Activated T-cell treated with anti-CD3 and anti-CD28 coated beads for 48 hours (primary cell): ENCODE measurements around the gene LITAF.
"Not testable (repeated sequence)": the region's sequence is repeated elsewhere in the genome, so short reads cannot be mapped to it uniquely, and the experiment has no call there.

ENCODE experiments used
- DNase-seq: peaks from one replicate; pipeline ENCODE4 v3.0.0-alpha.2; 2020; ENCODE audit warnings: low read depth

The LITAF gene

DNA sequence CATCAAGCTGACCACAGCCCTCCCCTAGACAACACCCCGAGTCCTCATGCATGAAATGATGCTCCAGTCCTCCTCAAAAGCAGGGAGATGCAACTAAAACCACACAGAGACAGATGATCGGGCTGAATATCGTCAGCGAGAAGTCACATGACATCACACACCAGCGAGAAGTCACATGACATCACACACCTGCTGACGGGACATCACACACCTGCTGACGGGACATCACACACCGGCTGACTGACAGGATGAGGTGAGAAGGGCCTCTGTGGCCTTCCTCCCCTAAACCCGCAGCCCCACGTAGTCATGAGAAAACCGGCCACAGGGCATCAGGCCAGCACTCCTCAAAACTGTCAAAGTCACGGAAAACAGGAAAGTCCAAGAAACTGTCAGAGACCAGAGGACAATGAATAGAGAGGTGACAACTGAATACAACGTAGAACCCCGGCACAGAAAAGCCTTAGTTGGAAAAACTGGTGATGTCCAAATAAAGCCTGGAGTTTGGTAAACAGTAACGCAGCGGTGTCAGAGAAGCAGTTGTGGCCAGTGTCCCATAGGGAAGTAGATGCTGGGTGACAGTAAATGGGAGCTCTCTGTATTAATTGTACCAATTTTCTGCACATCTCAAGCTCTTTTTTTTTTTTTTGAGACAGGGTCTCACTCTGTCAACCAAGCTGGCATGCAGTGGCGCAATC is 14.3 kb downstream of the LITAF start:
- no peak for DNase-seq

GRCh38 chr16:11571549-11571948 is 15.2 kb downstream of the LITAF start:
- DNase-seq = no peak

- DNase-seq = no peak
These were observed 15.9 kb downstream of the LITAF start for GRCh38 chr16:11570806-11571205.

DNA sequence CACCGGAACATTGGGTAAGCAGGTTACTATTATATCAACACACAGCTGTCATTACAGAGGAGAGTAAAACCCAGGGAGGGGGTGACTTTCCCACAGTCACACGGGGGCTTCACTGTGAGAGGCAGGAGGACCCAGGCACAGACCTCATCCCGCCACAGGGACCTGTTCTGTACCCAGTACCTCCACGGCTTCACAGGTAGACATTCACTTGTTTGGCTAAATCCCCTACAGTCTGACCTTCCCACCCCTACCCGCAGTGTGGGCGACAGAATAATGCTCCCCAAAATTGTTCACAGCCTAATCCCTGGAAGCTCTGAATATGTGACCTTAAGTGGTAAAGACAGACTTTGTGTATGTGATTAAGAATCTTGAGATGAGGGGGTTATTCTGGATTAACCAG is 16.5 kb downstream of the LITAF start:
- no peak for DNase-seq

GRCh38 chr16:11566398-11566797 is 20.3 kb downstream of the LITAF start:
- no peak for DNase-seq

DNA sequence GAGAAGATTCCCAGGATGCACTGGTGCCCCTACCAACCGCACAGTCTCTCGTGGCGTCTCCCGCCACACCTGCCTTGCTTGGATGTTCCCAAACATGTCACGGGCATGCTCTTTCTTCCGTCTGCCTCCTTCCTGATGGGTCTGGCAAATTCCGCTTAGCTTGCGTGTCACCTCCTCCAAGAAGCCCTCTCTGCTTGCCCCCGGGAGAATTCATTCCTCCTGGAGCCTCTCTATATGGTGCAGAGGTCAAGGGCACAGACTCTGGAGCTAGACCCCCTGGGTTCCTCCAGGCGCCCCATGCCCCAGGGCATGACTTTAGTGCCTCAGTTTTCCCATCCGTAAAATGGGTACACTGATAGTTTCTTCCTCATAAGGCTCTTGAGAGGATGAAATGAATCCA is 21.1 kb downstream of the LITAF start:
- DNase-seq = no peak

DNA sequence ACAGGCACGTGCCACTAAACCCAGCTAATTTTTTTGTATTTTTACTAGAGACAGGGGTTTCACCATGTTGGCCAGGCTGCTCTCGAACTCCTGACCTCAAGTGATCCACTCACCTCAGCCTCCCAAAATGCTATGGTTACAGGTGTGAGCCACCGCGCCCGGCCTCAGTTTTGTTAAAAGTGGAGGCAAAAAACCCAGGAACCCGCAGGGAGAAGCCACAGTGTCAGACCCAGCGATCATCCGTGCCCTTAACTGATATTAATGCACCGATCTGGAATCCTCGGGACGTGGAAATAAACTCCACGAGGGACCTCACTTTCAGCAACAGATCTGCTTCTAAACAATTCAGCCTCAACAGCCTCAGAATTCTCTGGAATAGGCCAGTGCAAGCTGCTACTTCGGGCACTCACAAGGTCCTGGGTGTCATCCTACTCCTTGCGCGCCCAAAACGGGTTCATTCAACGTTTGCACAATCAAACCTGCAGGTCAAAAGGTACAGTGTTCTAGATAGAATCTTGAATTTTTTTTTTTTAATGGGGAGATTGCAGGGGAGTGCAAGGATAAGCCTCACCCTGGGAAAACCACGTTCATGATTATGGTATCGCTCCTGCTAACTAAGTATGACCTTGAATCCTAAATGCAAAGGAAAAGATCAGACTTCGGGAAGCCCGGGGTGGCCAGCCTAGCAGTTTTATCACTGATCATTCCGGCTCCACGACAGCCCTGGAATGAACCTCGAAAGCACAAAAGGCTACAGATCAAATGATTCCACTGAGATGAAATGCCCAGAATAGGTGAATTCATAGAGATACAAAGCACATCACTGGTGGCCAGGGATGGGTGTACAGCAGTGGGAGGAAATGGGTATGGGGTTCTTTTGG is 22.4 kb downstream of the LITAF start:
- DNase-seq = no peak

- DNase-seq = no peak
These were observed 23.2 kb downstream of the LITAF start for GRCh38 chr16:11563493-11564040.

DNA sequence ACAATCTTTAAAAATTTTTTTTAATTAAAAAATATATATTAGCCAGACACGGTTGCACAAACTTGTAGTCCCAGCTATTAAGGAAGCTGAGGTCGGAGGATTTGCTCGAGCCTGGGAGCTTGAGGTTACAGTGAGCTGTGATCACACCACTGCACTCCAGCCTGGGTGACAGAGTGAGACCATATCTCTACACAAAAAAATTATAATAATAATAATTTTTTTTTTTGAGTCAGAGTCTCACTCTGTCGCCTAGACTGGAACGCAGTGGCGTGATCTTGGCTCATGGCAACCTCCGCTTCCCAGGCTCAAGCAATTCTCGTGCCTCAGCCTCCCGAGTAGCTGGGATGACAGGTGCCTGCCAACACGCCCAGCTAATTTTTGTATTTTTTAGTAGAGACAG is 23.8 kb downstream of the LITAF start:
- DNase-seq = no peak

GRCh38 chr16:11562411-11562810 is 24.3 kb downstream of the LITAF start:
- DNase-seq = no peak

DNA sequence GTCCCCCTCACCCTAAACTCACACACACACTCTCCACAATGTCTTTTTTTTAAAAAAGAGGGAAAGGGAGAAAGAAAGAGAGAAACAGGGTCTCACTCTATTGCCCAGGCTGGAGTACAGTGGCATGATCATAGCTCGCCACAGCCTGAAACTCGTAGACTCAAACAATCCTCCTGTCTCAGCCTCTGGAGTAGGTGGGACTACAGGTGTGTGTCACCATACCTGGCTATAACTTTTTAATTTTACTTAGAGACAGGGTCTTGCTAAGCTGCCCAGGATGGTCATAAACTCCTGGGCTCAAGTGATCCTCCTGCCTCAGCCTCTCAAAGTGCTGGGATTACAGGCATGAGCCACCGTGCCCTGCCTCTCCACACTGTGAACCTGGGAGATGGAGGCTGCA is 24.9 kb downstream of the LITAF start:
- no peak for DNase-seq

- no peak for DNase-seq
These were observed 25.3 kb downstream of the LITAF start for GRCh38 chr16:11561454-11561805.

GRCh38 chr16:11560701-11561453 is 25.8 kb downstream of the LITAF start:
- DNase-seq = no peak

DNA sequence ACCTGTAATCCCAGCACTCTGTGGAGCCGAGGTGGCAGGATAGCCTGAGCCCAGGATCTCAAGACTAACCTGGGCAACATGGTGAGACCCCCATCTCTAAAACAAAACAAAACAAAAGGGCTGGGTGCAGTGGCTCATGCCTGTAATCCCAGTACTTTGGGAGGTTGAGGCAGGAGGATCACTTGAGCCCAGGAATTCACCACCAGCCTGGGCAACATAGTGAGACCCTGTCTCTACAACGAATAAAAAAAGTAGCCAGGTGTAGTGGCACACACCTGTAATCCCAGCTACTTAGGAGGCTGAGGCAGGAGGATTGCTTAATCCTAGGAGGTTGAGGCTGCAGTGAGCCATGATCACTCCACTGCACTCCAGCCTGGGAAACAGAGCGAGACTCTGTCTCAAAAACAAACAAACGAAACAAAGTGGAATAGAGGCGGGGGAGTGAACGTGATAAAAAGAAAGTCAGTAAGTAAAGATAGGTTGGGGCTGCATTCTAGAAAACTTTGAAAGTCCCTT is 28.4 kb downstream of the LITAF start:
- DNase-seq = not testable (repeated sequence)

DNA sequence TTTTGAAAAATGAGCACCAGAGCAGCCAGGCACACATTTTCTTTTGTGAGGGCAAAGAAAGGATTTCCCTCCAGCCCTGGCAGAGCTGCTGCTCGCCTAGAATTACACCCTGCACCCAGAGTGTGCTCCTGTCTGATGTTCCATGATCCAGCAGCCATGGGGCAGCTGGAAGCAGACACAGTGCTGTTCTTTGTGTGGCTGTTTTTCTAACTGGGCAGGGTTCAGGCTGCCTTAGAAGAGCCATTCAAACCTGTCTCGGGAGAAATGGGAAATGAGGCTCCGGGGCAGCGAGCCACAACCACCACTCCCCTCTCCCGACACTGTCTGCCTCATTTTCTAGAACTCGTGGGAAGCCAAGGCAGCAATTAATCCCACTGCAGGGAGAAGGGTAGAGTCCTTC is 28.9 kb downstream of the LITAF start:
- no peak for DNase-seq

- DNase-seq = no peak
These were observed 29.6 kb downstream of the LITAF start for GRCh38 chr16:11556945-11557720.

GRCh38 chr16:11556214-11556819 is 30.4 kb downstream of the LITAF start:
- DNase-seq = no peak

- no peak for DNase-seq
These were observed 32.7 kb downstream of the LITAF start for GRCh38 chr16:11554053-11554452.

DNA sequence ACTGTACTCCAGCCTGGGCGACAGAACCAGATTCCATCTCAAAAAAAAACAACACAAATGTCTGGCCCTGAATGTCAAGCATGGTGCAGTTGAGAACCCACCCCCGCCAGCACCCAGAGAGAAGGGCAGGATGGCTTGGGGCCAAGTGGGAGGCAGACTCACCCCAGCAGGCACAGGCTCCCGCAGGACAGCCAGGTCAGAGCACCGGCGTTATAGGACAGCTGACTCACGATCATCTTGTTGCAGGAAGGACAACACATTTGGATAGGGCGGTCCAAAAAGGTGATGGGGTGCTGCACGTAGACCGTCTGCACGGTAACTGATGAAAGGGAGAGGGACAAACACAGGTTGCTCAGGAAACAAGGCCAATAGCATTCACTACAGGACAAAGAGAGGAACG is 33.3 kb downstream of the LITAF start:
- DNase-seq = no peak

- no peak for DNase-seq
These were observed 34.3 kb downstream of the LITAF start for GRCh38 chr16:11552440-11552839.

DNA sequence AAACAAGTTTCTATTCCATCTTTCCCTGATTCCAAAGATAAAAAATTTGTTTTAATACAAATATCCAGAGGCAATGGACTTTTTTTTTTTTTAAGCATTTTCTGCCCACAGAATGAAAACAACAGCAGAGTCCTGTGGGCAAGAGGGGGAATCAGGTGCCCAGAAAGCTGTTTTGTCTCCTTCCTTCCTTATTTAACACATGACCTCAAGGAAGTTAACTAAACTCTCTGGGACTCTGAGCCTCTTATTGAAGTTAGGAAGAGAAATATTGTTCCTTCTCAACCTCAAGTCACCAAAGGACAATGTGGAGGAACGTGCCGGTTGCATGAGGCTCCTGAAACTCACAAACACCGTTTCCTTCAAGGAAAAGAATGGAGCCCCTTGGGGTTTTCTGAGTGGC is 34.9 kb downstream of the LITAF start:
- no peak for DNase-seq
